Esophagus muscularis mucosa (tissue), 4 donors: ENCODE results near the gene ME1.

Experiments
- EP300 ChIP-seq: sonication (generic); formaldehyde crosslinking; IDR thresholded peaks from one replicate; pipeline ENCODE4 v1.6.1; 2017; ENCODE audit warnings: antibody characterized with exemption
- POLR2A ChIP-seq: fragments of 450-650 bp; IDR thresholded peaks from one replicate; pipeline ENCODE4 v1.6.1; 2017; ENCODE audit warnings: antibody characterized with exemption, moderate library complexity, mild to moderate bottlenecking, low read depth
- POLR2AphosphoS5 ChIP-seq, 2 donors: sonication (generic); formaldehyde crosslinking; IDR thresholded peaks; one replicate each; pipeline ENCODE4 v1.6.1; 2017; ENCODE audit warnings: antibody characterized with exemption in 2 of 2
- TF ChIP-seq, protein P1 (sequence below), 3 experiments: fragments of 200-600 bp in 2 of 3; fragments of 450-650 bp in 1 of 3; sonication (generic) in 2 of 3; IDR thresholded peaks; one replicate each; pipeline ENCODE4 v1.5.1; 2017 to 2019; ENCODE audit warnings: antibody characterized with exemption in 3 of 3, mild to moderate bottlenecking in 2 of 3, moderate library complexity in 1 of 3

DNA sequence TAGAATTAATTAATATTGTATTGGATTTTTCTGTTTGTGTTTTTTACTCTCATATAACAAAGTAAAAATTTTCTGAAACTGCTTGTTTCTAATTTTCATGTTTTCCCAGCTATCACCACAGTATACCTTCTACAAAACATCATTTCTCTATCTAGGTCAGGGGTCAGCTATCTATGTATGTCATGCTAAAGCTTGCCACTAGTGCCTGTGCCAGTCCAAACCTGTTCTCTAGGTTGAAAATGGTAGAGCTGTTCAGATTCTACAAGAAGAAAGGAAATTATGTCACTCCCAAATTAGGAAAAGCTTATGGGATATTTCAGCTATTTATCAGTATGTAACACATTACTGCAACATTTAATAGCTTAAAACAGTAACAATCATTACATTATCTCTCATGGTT is 5.8 kb upstream of the ME1 start:
- TF ChIP-seq POLR2A (no peak), POLR2AphosphoS5 (IDR thresholded peaks at IDR 0.05) (no peak), EP300 (no peak)
- TF ChIP-seq, protein P1, sequence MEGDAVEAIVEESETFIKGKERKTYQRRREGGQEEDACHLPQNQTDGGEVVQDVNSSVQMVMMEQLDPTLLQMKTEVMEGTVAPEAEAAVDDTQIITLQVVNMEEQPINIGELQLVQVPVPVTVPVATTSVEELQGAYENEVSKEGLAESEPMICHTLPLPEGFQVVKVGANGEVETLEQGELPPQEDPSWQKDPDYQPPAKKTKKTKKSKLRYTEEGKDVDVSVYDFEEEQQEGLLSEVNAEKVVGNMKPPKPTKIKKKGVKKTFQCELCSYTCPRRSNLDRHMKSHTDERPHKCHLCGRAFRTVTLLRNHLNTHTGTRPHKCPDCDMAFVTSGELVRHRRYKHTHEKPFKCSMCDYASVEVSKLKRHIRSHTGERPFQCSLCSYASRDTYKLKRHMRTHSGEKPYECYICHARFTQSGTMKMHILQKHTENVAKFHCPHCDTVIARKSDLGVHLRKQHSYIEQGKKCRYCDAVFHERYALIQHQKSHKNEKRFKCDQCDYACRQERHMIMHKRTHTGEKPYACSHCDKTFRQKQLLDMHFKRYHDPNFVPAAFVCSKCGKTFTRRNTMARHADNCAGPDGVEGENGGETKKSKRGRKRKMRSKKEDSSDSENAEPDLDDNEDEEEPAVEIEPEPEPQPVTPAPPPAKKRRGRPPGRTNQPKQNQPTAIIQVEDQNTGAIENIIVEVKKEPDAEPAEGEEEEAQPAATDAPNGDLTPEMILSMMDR (IDR thresholded peaks at IDR 0.05) = no peak
